ENCODE data around the gene KIF16B. TPM values are rescaled to one million over a fixed set of nuclear protein-coding genes. Genes with fewer than 3 reads are reported as not detected.
"Not testable (repeated sequence)": the region's sequence is repeated elsewhere in the genome, so short reads cannot be mapped to it uniquely, and the experiment has no call there.

The KIF16B gene
- total RNA-seq, 4 donors from 2014 or later: 19.9 to 40.2 (median 20.5) TPM

GRCh38 chr20:16574656-16575355 lies 1.6 kb upstream of the KIF16B start:
- TF ChIP-seq POLR2A (IDR thresholded peaks at IDR 0.05) (peak in 1 of 2 donors; percentile 65), CTCF (IDR thresholded peaks at IDR 0.05) (no peak), EP300 (IDR thresholded peaks at IDR 0.05) (peak; percentile 26 to 60)
- no peaks in the 10 kb centered on the region for H3K36me3 ChIP-seq
- peak overlapping the region; percentile 32 to 65 (median 56) for H3K4me3 ChIP-seq
- DNase-seq (ENCODE audit: low spot score in 2 of 2): peak; percentile 70 to 75
- H3K4me1 ChIP-seq: peaks cover 0 to 47% (median 20%) of the 10 kb centered on the region in 4 donors
- H3K27me3 ChIP-seq: no peaks in the 10 kb centered on the region
- no peaks in the 10 kb centered on the region for H3K9me3 ChIP-seq
- peak overlapping the region; percentile 30 to 92 (median 80) for H3K27ac ChIP-seq
- 3 to 8% methylated on average over 29 to 39 of the region's 39 CpGs for WGBS, 2 donors

GRCh38 chr20:16571333-16571732 lies 1.9 kb downstream of the KIF16B start:
- WGBS, 2 donors: 91 to 97% methylated on average over 5 of the region's 5 CpGs
- Histone ChIP-seq H3K9me3 (no peaks in the 10 kb centered on the region), H3K4me1 (peaks cover 0 to 51% (median 20%) of the 10 kb centered on the region in 4 donors), H3K36me3 (no peaks in the 10 kb centered on the region), H3K27me3 (no peaks in the 10 kb centered on the region), H3K27ac (peak overlapping the region in 1 of 4 donors; percentile 92), H3K4me3 (no peak overlapping the region)
- TF ChIP-seq POLR2A (IDR thresholded peaks at IDR 0.05) (no peak), EP300 (IDR thresholded peaks at IDR 0.05) (no peak), CTCF (IDR thresholded peaks at IDR 0.05) (no peak)
- DNase-seq (ENCODE audit: low spot score in 2 of 2): no peak

GRCh38 chr20:16569246-16570153 lies 3.7 kb downstream of the KIF16B start:
- no peaks in the 10 kb centered on the region for H3K27me3 ChIP-seq
- no peak for DNase-seq (ENCODE audit: low spot score in 2 of 2)
- H3K4me1 ChIP-seq: peaks cover 0 to 42% (median 14%) of the 10 kb centered on the region in 4 donors
- no peak overlapping the region for H3K4me3 ChIP-seq
- no peak for TF ChIP-seq CTCF (IDR thresholded peaks at IDR 0.05)
- TF ChIP-seq EP300 (IDR thresholded peaks at IDR 0.05): no peak
- no peak for TF ChIP-seq POLR2A (IDR thresholded peaks at IDR 0.05)
- H3K36me3 ChIP-seq: no peaks in the 10 kb centered on the region
- peak overlapping the region in 1 of 4 donors; percentile 23 for H3K27ac ChIP-seq
- no peaks in the 10 kb centered on the region for H3K9me3 ChIP-seq
- WGBS, 2 donors: 77 to 88% methylated on average over 4 of the region's 4 CpGs

- 80 to 81% methylated on average over 5 of the region's 5 CpGs for WGBS, 2 donors
- TF ChIP-seq CTCF (IDR thresholded peaks at IDR 0.05) (no peak), POLR2A (IDR thresholded peaks at IDR 0.05) (no peak), EP300 (IDR thresholded peaks at IDR 0.05) (no peak)
Observed at GRCh38 chr20:16566080-16566479, 7.2 kb downstream of the KIF16B start.

GRCh38 chr20:16564079-16564478 lies 9.2 kb downstream of the KIF16B start:
- not testable (repeated sequence) for H3K27me3 ChIP-seq; DNase-seq (ENCODE audit: low spot score in 2 of 2); H3K4me3 ChIP-seq; H3K9me3 ChIP-seq; H3K36me3 ChIP-seq
- Histone ChIP-seq H3K4me1 (peaks cover 0 to 24% (median 0%) of the 10 kb centered on the region in 4 donors), H3K27ac (peak overlapping the region in 1 of 4 donors; percentile 11)
- WGBS, 2 donors: 66 to 98% methylated on average over 5 of the region's 5 CpGs

More at GRCh38 chr20:16566080-16566479, 7.2 kb downstream of the KIF16B start:
- Histone ChIP-seq H3K4me1 (peaks cover 0 to 37% (median 2%) of the 10 kb centered on the region in 4 donors), H3K4me3 (no peak overlapping the region), H3K27me3 (no peaks in the 10 kb centered on the region), H3K36me3 (no peaks in the 10 kb centered on the region), H3K27ac (no peak overlapping the region), H3K9me3 (no peaks in the 10 kb centered on the region)
- DNase-seq (ENCODE audit: low spot score in 2 of 2): no peak
